HG02623 (cell line): ENCODE results near the gene EFS.

Experiments used
- ATAC-seq: cut with Tn5 transposase; IDR thresholded peaks from one replicate; pipeline ENCODE4 v1.9.1; 2021; ENCODE audit warnings: moderate library complexity; ENCODE audit not compliant: unreplicated experiment

EFS gene

DNA sequence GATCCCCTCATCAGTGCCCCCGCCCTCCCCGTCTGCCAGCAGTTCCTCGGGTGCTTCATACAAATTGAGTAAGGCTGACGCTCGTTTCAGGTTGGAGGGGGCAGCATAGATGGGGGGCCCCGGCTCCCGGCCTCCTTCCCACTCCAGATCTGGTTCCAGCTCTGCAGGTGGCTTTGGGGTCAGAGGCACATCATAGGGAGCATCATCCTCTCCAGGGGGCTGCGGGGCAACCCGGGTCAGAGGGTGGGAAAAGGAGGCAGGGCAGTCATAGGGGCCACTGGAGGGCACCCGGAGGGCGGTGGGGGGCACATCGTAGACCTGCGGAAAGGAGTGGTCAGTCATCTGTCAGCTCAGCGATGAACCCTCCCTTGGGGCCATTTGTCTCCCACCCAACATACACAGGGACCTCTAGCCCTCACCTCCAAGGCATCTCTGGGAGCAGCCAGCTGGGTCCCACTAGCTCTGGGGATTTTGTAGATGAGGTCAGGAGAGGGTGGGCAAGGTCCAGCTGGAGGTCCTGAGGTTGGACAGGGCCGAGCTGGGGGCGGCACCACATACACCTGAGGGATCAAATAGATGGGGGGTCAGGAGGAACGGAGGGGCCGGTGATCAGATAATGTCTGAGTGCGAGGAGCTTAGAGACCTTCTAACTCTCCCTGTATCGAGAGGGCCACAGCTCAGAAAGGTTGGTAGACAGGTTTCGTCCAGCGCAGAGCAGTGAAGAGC, 5.1 kb downstream of the EFS start:
- no peak for ATAC-seq

DNA sequence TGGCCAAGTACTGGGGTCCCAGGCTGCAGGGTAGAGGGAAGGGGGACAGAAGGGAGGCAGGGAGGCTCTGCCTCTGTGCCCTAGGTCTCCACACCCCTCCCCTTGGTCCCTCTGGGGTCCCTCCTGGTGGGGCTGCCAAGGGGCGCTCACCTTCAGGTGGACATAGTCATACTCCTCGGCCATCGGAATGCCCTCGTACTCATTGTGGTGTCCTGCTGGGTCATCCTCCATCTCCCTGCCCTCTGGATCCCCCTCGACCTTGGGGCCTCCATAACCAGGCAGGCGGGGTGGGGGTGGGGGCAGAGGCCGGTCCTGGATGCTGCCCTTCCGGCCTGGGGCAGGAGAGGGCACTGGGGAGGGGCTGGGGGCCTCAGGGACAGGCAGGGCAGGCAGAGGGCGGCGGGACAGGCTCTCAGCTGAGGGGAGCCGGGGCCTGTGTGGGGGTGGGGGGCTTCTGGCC, 5.8 kb downstream of the EFS start:
- no peak for ATAC-seq

DNA sequence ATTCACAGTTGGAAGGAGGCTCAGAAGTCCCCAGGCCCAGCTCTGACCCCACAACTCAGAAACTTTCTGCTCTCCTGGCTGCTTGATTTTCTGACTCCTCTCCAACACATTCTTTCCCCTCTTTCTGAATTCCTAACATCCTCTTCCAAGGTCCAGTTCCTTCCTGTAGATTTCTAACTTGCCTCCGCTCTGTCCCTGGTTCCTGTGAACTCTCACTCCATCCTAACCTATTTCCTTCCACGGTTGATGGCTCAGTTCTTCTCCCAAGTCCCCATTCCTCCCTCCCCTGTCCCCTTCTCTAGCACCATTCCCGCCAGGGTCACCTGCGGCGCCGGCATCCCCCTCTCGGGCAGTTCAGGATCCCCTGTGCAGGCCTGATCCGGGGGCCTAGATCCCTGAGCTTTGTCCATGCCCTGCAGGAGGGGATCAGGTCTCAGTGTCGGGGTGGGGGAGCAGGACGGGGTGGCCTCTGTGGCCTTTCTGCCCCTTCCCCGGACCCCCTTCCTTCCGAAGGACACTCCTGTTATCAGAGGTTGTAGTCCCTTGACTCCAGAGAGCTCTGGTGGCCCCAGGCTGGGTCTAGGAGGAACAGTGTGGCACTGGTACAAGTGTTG, 6.3 kb downstream of the EFS start:
- ATAC-seq: no peak

DNA sequence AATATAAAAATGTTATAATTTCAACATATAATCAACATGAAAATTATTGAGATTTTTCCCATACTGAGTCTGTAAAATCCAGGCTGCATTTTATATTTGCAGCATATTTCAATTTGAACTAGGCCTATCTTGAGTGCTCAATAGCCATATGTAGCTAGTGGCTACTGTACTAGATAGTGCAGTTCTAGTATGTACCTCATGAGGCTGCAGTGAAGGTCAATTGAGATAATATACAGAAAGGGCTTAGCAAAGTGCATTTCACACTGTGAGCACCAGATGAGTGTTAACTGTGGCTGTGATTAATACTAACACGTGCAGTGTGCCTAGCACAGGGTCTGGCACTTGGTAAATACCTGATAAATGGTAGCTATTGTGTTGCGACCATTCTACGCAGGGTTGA, 6.9 kb downstream of the EFS start:
- ATAC-seq: no peak

DNA sequence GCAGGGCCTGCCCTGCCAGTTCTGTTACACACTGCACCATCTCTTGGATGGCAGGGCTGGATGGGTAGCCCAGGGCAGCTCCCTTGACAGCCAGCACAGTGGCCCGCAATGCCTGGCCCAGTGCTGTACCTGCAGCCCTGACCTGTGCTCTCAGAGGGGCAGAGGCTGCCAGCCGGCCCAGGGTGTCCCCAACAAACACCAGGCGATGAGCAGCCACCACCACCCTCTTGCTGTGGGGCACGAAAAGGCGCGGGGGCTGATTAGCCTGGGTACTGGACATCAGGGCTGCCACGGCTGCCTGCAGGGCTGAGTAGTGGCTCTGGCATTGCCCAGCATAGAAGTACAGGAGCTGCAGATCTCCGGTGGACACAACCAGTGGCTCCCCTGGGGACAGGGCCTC, 7.7 kb downstream of the EFS start:
- no peak for ATAC-seq

DNA sequence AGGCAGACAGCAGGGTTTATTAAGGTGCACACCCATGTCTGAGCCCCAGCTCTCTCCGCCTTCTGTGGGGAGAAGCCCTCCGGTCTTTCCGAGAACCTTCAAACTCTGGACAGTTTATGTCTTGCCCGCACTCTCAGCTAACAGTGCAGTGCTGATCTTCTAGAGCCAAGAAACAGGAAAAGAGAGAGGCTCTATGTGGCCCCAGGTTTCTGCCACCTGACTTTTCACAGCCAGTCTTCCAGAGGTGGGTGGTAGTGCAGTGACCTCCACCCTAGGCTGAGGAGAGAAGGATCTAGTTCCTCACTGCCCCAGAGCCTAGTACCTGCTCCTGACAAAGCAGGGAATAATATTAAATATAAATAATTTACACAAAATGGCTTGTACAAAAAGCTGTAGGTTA, 8.3 kb downstream of the EFS start:
- ATAC-seq: no peak

DNA sequence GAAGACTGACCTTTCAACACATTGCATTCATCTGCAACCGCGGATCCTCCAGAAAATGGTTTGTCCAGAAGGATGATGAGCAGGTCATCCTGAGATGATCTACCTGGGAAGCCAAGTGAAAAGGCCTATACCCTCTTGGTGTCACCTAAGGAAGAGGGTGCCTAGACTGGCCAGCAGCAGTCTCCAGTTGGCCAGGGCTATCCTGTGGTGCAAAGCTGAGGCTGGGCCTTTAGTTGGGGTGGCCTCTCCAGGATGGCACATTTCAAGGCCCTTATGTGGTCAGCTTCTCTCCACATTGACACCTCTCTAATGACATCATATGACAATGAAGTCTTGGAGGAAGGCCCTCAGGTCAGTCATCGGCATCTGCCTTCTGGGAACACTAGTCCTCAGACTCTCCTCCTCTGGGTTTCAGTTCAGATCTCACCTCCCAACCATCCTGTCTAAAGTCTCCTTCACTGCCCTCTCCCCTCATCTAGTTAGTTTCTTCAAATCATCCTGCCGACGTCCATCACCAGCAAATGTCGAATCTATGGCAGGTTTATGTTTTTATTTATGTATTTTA, 9.0 kb downstream of the EFS start:
- no peak for ATAC-seq

DNA sequence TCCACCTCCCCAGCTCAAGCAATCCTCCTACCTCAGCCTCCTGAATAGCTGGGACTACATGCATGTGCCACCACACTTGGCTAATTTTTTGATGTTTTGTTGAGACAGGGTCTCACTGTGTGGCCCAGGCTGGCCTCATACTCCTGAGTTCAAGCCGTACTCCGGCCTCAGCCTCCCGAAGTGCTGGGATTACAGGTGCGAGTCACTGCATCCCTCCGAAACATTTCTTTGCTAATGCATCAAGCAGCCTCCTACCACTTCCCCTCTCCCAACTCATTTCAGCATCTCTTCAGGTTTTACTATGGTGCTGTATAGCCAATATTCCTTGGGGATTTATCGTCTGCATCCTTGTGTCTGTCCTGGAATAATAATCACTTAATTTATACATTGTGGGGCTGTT, 10.0 kb downstream of the EFS start:
- no peak for ATAC-seq

DNA sequence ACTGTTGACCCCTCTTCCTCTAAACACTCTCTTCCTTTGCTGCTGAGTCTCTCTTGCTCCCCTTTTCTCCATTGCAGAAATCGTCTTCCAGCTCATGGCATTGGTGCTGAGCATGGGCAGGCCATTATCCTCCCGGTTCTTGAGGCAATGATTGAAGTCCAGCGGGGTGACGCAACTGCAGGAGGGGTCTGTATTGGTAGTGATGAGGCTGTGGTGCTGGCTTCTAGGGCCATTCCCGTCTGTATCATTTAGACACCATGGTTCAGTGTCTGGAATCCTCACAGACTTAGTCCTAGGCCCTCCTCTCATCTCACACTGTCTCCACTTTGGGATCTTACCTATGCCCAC, 11.6 kb downstream of the EFS start:
- ATAC-seq: no peak

DNA sequence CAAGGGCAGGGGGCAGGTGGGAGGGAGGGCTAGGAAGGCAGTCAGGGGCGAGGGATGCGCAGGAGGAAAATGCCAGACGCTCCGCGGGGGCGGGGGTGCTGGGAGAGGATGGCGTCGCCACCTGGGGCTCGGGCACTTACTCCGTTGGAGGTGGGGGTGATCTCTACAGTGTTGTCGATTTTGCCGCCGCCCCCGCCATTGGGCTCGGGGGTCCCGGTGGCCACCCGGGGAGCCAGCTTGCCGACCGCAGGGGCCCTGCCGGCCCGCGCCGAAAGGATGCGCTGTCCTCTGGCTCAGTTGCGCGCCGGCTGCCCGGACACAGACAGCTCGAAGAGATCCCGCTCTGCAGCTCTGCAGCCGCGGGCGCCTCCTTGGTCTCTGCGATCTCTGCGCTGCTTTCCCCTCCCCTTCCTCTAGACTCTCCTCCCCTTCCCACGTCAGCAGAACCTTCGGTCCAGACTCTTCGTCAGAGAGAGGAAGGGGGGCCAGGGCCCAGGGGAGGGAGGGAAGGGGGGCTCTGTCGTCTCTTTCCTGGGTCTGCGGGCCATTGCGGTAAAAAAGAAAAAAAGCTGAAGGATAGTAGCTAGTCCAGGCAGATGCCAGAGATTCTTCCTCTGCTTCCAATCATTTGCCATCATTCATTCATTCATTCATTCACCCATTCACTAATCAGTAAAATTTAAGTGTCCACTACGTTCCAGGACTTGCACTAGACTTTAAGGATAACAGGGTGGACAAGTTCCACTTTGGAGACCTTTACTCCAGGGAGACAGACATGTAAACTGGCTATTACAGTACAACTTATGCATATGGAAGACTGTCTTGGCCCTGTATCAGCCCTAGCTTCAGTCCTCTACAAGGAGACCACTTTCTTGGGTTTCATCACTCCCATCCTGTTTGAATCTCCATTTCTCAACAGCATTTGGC, 12.2 kb downstream of the EFS start, which contains the start of gene SLC22A17:
SLC22A17 (minus strand) TSS at position 382 of the 927 bp plus-strand sequence.
- ATAC-seq: no peak

DNA sequence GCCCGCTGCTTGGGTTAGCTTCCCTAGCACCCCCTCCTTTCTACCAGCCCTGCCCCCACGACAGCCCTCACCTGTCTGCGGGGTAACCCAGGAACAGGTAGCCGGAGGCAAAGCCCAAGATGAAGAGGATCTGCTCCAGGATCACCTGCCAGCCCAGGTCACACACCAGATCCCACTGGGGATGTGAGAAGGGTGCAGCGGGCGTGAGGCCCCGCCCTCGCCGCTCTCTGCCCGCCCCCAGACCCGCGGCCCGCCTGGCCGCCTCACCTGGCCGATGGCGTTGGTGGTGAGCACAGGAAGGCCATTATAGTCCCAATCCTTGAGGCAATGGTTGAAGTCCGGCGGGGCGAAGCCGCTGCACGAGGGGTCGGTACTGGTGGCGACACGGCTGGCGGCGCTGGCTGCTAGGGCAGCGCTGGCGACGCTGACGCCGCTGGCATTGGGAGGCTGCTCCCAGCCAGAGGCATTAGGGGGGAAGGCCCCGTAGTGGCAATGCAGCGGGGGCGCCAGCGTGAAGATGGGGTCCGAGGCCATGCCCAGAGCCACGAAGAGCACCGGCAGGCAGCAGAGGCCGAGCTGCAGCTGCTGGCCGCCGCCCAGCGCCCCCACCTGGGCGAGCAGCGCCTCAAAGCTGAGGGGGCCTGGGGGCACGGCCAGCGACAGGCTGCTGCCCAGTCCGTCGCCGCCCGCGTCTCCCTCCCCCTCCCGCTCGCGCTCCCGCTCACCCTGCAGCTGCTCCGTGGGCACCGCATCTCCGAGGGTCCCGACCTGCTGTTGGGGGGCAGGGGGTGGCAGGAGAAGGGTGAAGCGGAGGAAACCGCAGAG, 13.1 kb downstream of the EFS start:
- no peak for ATAC-seq

DNA sequence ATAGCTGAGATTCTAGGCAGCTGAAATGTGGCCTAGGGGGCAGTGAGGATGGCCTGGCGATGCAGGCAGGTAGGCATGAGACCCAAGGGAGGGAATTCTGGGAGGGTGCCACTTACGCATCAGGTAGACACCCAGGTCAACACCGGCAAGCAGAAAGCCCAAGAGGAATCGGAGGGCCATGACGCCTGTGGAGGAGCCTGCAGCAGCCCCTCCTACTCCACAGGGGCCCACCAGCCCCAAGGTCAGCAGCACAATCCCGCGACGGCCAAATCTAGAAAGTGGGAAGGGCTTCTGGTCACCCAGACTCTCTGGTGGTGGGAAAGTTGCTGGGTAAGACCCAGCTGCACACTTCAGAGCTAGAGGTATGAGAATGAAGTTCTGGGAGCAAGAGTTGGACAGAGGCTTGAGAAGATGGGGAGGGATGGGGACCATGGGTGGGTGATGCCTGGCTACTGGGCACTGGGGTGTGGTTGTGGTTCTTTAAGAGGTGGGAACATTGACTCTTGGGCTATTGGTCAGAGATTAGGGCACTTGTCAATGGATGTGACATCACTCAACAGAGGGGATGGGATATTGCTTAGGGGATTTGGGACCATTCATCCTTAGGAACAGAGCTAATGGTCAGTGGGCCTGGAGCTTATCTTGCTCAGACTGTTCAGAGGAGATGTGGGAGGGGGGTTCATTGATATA, 15.7 kb downstream of the EFS start:
- no peak for ATAC-seq

DNA sequence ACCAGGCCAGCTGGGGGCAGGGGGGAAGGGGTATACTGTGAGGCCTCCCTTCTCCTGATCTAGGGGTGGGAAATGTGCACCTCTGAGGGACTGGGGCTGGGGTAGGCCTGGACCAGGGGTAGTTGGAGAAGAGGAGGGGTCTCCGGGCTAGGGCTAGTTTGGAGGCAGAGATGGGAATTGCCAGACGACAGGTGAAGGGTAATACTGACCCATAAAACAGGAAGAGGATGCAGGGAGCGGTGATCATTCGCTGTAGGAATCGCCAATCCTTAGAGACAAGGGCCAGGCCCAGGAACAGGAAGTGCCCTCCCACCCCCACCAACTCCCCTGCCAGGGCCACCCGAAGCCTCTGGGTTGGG, 16.7 kb downstream of the EFS start:
- no peak for ATAC-seq

DNA sequence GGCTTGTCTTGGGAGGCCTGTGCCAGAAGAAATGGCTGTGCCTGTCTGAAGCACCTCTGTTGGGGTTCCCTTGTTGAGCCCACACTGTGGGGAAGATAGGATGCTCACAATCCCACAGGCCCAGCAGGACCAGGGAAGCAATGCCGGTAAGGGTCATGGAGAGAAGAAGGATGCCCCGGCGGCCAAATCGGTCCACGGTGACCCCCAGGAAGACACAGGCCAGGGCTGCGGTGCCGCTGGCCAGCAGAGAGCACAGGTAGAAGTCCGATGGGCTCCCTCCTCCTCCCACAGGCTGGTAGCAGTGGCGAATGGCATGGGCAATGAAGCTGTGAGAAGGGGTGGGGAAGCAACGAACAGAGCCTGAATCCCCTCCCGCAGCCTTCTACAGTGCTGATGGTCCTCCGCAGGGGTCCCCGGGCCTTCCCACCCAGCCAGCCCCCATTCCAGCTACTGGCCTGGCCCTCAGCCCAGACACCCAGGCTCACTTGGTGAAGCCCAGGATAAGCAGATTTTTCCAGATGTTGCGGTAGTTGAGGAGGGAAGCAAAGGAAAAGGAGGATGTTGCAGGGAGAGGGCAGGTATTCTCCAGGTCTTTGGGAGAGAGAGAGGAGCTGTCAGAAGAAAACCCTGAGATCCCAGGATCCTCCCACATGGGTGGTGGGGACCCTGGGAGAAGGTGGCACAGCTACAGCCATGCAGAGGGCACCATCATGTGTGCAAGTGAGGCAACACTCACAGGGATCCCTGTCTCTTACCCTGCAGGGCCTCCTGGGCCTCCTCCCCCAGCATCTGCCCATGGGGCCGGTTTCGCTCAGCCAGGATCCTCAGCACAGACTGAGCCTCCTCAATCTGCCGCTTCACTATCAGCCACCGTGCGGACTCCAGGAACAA, 17.3 kb downstream of the EFS start:
- ATAC-seq: no peak

DNA sequence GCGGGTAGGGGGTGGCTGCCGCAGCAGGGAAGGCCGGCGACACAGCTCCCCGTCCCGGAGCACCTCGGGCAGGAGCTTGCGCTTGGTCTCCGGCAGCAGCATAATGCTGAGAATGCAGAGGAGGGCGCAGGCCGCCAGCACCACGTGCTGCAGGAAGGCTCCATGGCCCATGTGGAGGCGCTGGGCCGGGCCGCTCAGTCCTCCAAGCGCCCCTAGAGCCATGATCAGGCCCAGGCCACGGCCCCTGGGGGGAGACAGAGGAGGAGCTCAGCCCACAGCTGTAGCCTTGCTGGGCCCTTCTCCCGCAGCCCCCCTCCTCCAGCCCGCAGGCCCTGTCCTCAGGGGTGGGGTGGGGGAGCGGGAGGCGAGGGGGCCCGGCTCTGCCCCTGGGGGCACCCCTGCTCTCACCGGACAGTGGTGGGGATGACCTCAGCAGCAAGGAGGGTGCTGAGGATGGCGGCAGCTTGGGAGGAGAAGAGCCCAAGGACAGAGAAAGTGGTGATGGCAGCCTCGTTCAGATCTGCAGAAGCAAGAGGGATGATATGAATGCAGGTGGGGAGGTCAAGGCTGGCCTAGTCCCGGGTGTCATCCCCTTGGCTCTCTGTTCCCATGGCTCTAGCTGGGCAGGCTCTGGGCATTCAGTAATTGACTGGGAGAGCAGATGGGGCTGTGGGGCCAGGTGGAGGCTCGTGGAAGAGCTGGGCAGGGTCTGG, 18.1 kb downstream of the EFS start:
- no peak for ATAC-seq

DNA sequence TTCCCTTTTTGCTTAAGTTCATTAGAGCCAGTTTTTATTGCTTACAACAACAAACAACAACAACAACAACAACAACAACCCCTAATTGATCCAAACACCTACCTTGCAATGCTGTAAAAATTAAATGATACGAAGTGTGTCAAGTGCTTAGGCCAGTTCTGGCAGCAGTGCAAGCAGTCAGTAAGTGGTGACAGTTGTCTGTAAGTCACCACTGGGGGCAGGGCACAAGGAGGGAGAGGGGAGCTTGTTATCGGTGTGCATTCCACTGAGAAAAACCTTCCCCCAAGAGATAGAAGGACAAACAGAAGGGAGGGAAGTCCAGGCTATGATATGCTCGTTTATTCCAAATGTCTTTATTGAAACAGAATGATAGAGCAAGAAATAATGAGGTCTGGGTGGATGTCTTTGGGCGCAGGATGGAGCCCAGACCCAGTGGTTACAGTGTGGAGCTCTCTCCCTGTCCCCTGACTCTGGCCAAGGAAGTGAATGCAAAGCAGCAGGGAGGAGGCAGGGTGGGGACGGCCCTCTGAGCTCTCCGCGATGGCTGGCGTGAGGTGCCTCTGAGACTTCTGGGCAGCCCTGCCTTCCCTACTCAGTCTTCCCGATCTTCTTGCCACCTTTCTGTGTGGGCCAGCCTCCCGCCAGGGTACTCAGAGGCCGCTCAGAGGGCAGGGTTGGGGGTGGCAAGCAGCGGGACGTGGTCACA, 18.8 kb downstream of the EFS start:
- ATAC-seq: no peak

DNA sequence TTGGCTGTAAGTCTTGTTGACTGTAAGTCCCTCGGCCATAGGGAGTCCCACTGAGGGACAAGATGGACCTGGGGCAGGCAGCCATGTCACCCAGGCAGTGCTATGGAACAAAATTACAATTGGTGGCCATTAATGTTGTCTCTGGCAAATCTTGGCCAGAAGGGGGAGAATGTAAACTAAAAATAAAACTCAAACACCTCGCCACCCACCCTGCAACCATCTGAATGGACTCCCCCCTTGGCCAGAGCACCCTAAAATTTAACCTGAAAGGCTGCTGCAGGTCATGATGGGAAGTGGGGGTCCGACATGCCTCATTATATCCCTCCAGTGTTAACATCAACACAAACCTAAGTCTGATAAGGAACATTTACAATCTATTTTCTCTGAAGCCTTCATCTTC, 20.5 kb downstream of the EFS start:
- no peak for ATAC-seq
